Thoracic aorta (tissue), 2 donors: ENCODE measurements around the gene EPB42. TPM values are rescaled to one million over a fixed set of nuclear protein-coding genes. Genes with fewer than 3 reads are reported as not detected.

Experiments used
- ATAC-seq: fragments of 150-250 bp; one replicate; pipeline ENCODE4 v1.8.0; 2017; ENCODE audit warnings: low read depth; ENCODE audit not compliant: insufficient number of reproducible peaks, low FRiP score
- DNase-seq: peaks from one replicate; pipeline ENCODE4 v3.0.0-alpha.2; 2020; ENCODE audit warnings: low spot score
- H3K27ac ChIP-seq, 2 donors: fragments of 200-600 bp; sonication (generic); 1 replicate in 1 of 2; 2 replicates in 1 of 2; pipeline ENCODE4 v1.5.1; 2016; ENCODE audit warnings: mild to moderate bottlenecking in 2 of 2, moderate library complexity in 2 of 2
- H3K27me3 ChIP-seq: fragments of 200-600 bp; sonication (generic); replicated peaks from 2 replicates; pipeline ENCODE4 v1.6.0; 2016; ENCODE audit warnings: mild to moderate bottlenecking; ENCODE audit not compliant: insufficient read depth
- H3K36me3 ChIP-seq: fragments of 200-600 bp; sonication (generic); one replicate; pipeline ENCODE4 v1.5.1; 2016
- H3K4me1 ChIP-seq, 2 donors: fragments of 200-600 bp; sonication (generic); 1 replicate in 1 of 2; 2 replicates in 1 of 2; pipeline versions ENCODE4 v1.5.1 to v1.6.0; 2016; ENCODE audit warnings: low read depth in 2 of 2, mild to moderate bottlenecking in 1 of 2; ENCODE audit not compliant: control insufficient read depth in 1 of 2
- H3K4me3 ChIP-seq: fragments of 200-600 bp; sonication (generic); 2 replicates; pipeline ENCODE4 v1.5.1; 2016; ENCODE audit warnings: mild to moderate bottlenecking
- H3K9me3 ChIP-seq: fragments of 200-600 bp; sonication (generic); 2 replicates; pipeline ENCODE4 v1.5.1; 2016
- CTCF ChIP-seq: fragments of 200-600 bp; sonication (generic); IDR thresholded peaks from one replicate; pipeline ENCODE4 v1.5.1; 2019; ENCODE audit warnings: antibody characterized with exemption
- total RNA-seq, 2 donors: library from RNA; depleted of rRNA; stranded (reverse); fragments of >200 nt; gene quantifications; one replicate each; pipeline versions ENCODE4 v1.1.0 to v1.2.3, GENCODE V29; 2016

EPB42 gene
- not detected for total RNA-seq

DNA sequence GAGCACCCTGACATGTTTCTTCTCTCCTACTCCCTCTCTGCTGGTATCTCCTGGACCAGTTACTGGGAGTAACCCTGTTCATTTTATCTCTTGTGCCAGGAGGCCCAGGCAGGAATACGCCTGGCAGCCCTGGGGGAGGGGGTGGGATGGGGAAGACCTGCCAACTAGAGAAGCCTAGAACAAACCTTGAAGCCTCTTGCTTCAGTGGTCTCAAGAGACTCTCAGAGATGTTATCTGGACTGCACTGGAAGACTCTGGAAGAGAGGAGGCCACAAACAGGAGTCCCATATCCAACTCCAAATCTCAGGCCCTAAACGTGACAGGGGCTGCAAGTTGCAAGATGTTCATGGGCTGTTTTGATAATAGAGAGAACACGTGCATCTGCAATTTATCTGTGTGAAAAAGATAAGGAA lies at the start of gene EPB42:
TSS of gene EPB42 (minus strand) at position 28 of the 413 bp plus-strand sequence. CDS start 193 bp downstream, outside the sequence.
- Histone ChIP-seq H3K4me1 (no peaks in the 10 kb centered on the region), H3K27me3 (no peaks in the 10 kb centered on the region), H3K4me3 (no peak within 1 kb of the TSS), H3K36me3 (no peaks in the 10 kb centered on the region), H3K27ac (no peak within 1 kb of the TSS), H3K9me3 (no peaks in the 10 kb centered on the region)
- ATAC-seq (no peak), DNase-seq (no peak)
- TF ChIP-seq CTCF = no peak

DNA sequence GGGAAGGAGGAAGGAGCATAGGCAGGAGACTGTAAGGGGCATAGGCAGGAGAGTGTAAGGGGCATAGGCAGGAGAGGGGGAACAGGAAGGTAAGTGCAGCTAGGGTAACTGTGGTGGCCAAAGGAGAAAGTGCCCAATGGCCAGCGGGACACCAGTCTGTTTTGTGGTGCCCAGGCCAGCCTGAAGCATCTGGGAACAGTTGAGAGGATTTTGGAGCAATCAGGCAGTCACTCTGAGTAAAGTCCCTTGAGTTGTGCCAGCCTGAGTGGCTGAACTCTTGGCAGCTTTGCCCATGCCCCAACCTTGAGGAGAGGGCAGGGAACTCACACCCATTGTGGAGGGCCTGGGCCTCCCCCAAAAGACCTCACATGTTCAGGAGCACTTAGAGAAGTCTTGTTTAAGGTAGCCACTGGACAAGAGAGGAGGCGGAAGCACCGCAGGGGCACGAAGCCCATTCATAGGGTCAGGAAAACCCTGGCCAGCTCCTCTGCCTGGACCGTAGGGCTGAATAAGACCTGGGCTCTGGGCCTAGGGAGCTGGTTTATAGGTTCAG lies 49.4 kb upstream of the EPB42 start:
- Histone ChIP-seq H3K36me3 (no peaks in the 10 kb centered on the region), H3K27ac (no peak overlapping the region), H3K4me3 (no peak overlapping the region), H3K27me3 (no peaks in the 10 kb centered on the region), H3K9me3 (no peaks in the 10 kb centered on the region), H3K4me1 (no peaks in the 10 kb centered on the region)
- TF ChIP-seq CTCF = no peak
- no peak for DNase-seq
- ATAC-seq = no peak

DNA sequence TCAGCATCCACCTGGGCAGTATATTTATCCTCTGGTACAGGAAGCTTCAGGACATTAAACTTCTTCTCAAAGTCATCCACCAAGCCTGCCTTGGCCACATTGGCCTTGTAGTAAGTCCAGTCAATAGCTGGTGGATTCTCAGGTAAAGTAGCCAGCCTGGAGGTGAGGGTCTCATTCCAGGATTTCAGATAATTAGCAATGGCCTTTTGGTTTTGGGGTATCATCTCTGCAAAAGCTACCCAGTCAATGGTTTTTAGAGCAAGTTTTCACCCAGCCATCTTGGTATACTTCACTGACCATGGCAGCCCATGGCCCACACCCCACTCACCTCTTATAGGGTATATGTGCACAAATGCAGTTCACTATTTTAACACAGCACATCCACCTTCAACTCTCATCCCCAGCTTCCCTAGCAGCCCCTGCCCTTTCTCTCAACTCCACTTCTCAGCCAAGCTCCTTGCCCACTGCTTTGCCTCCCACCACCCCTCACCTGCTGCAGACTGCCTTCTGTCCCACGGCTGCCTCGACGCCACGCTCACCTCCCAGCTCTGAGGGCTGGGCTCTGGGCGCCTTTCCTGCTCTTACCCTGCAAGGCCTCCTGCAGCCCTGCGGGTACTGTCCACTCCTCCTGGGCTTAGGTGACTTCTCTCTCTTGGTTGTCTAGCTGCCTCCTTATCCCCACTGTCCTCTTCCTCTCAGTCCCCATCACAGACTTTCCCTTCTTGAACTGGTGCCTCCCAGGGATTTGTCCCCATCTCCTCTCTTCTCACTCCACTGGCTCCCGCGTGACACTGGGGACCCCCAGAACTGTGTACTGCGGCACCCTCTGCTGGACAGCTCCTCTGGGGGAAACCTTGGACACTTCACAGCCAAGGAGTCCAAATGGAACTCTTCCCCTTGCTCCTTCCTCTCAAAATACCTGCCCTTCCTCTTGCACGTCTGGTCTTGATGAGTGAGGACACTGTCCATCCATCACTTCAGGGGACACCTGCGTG lies 47.6 kb upstream of the EPB42 start:
- DNase-seq (no peak), ATAC-seq (no peak)
- no peaks in the 10 kb centered on the region for H3K36me3 ChIP-seq
- H3K4me3 ChIP-seq = no peak overlapping the region
- TF ChIP-seq CTCF = no peak
- no peaks in the 10 kb centered on the region for H3K9me3 ChIP-seq
- no peak overlapping the region for H3K27ac ChIP-seq
- no peaks in the 10 kb centered on the region for H3K27me3 ChIP-seq
- H3K4me1 ChIP-seq = no peaks in the 10 kb centered on the region

GRCh38 chr15:43267439-43267838 lies 46.6 kb upstream of the EPB42 start:
- H3K27me3 ChIP-seq = no peaks in the 10 kb centered on the region
- H3K4me1 ChIP-seq = no peaks in the 10 kb centered on the region
- no peak for DNase-seq
- no peaks in the 10 kb centered on the region for H3K36me3 ChIP-seq
- no peak overlapping the region for H3K27ac ChIP-seq
- H3K4me3 ChIP-seq = no peak overlapping the region
- no peaks in the 10 kb centered on the region for H3K9me3 ChIP-seq
- ATAC-seq = no peak
- no peak for TF ChIP-seq CTCF

DNA sequence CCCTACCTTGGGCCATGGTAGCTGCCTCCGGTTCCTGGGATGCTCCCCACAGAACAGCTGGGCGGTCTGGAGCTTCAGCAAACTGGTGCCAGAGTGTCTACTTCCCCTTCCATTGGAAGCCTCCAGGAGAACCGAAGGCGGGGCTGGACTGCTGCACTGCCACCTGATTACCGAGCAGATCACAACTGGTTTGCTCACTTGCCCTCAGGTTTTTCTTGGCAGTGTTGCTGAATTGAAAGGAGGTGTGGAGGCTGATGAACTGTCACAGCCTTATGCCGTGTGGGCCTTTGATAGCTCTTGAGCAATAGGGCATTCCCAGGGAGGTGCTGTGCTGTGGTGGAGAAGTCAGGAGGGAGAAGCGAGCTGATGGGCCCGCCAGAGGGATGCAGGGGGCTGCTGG lies 46.0 kb upstream of the EPB42 start, which contains the start of gene TGM5:
TSS of gene TGM5 (minus strand) at position 95 of the 400 bp plus-strand sequence. CDS start at position 16, 79 bp downstream.
- ATAC-seq = no peak
- Histone ChIP-seq H3K27ac (no peak within 1 kb of the TSS), H3K36me3 (no peaks in the 10 kb centered on the region), H3K4me3 (no peak within 1 kb of the TSS), H3K9me3 (no peaks in the 10 kb centered on the region), H3K4me1 (no peaks in the 10 kb centered on the region), H3K27me3 (no peaks in the 10 kb centered on the region)
- DNase-seq = no peak
- no peak for TF ChIP-seq CTCF
